B cell (primary cell): ENCODE measurements around the gene DDX10. TPM values are rescaled to one million over a fixed set of nuclear protein-coding genes. Genes with fewer than 3 reads are reported as not detected.

Source experiments
- ATAC-seq: fragments of 200-7000 bp; cut with Tn5 transposase; one replicate; pipeline ENCODE4 v1.10.0; 2021; ENCODE audit warnings: low read depth, mild to moderate bottlenecking, moderate number of reproducible peaks, moderate library complexity
- CTCF ChIA-PET: fragments of 350-600 bp; sonication (Branson Sonifier 250); formaldehyde crosslinking; loops from one replicate; lab custom pipeline; 2021; ENCODE audit warnings: antibody characterized with exemption, inconsistent platforms; lab: Charles Lee
- POLR2A ChIA-PET: fragments of 350-600 bp; sonication (Branson Sonifier 250); formaldehyde crosslinking; loops from one replicate; lab custom pipeline; 2021; ENCODE audit warnings: antibody characterized with exemption; lab: Charles Lee
- DNase-seq: peaks from one replicate; pipeline ENCODE4 v3.0.0; 2013
- H2AFZ ChIP-seq: 2 replicates; pipeline ENCODE4 v1.6.1; 2012; ENCODE audit warnings: mild to moderate bottlenecking, low read depth, low read length; ENCODE audit not compliant: insufficient read depth, poor library complexity, severe bottlenecking
- H3K27ac ChIP-seq, 2 donors: 1 replicate in 1 of 2; 2 replicates in 1 of 2; pipeline ENCODE4 v1.5.1; 2012 to 2013; ENCODE audit warnings: low read length in 2 of 2, mild to moderate bottlenecking in 2 of 2, moderate library complexity in 1 of 2
- H3K27me3 ChIP-seq, 4 experiments: fragments of 200-600 bp in 1 of 4; sonication (generic) in 1 of 4; replicated peaks in 1 of 4; 1 replicate in 2 of 4; 2 replicates in 2 of 4; pipeline versions ENCODE4 v1.6.1 to v1.7.0; 2013 to 2016; ENCODE audit warnings: low read length in 3 of 4, mild to moderate bottlenecking in 2 of 4, mixed read lengths in 1 of 4, moderate library complexity in 1 of 4; ENCODE audit not compliant: insufficient read depth in 4 of 4, control insufficient read depth in 3 of 4; ENCODE audit errors: control extremely low read depth in 1 of 4
- H3K36me3 ChIP-seq, 2 experiments: replicated peaks in 1 of 2; 1 replicate in 1 of 2; 2 replicates in 1 of 2; pipeline versions ENCODE4 v1.6.1 to v1.7.1; 2013; ENCODE audit warnings: low read length in 1 of 2; ENCODE audit not compliant: insufficient read depth in 2 of 2, control insufficient read depth in 1 of 2; ENCODE audit errors: control extremely low read depth in 1 of 2, extremely low read depth in 1 of 2
- H3K4me1 ChIP-seq, 2 donors: fragments of 200-600 bp in 1 of 2; sonication (generic) in 1 of 2; 1 replicate in 1 of 2; 2 replicates in 1 of 2; pipeline versions ENCODE4 v1.5.1 to v1.6.1; 2013 to 2017; ENCODE audit warnings: low read length in 2 of 2; ENCODE audit not compliant: control insufficient read depth in 2 of 2, insufficient read depth in 2 of 2
- H3K4me2 ChIP-seq: replicated peaks from 2 replicates; pipeline ENCODE3; 2012; ENCODE audit warnings: mild to moderate bottlenecking, low read depth, low read length; ENCODE audit not compliant: poor library complexity, severe bottlenecking
- H3K4me3 ChIP-seq, 5 experiments: fragments of 200-600 bp in 1 of 5; sonication (generic) in 1 of 5; 1 replicate in 3 of 5; 2 replicates in 2 of 5; pipeline versions ENCODE4 v1.5.1 to v1.7.0; 2011 to 2016; ENCODE audit warnings: low read length in 4 of 5, mild to moderate bottlenecking in 4 of 5, low read depth in 2 of 5, control low read depth in 1 of 5, moderate library complexity in 1 of 5; ENCODE audit not compliant: insufficient read depth in 1 of 5; ENCODE audit errors: control extremely low read depth in 1 of 5, extremely low read depth in 1 of 5
- H3K79me2 ChIP-seq: fragments of 200-600 bp; sonication (generic); one replicate; pipeline ENCODE4 v1.6.0; 2016; ENCODE audit warnings: low read length; ENCODE audit not compliant: control insufficient read depth, insufficient read depth
- H3K9ac ChIP-seq: fragments of 200-600 bp; sonication (generic); 2 replicates; pipeline ENCODE4 v1.6.1; 2017; ENCODE audit warnings: mild to moderate bottlenecking, low read length, moderate library complexity
- H3K9me3 ChIP-seq, 3 donors: one replicate each; pipeline versions ENCODE4 v1.6.1 to v1.7.1; 2013; ENCODE audit warnings: low read length in 2 of 3; ENCODE audit not compliant: control insufficient read depth in 2 of 3, insufficient read depth in 1 of 3; ENCODE audit errors: control extremely low read depth in 1 of 3
- H4K20me1 ChIP-seq: 2 replicates; pipeline ENCODE4 v1.6.0; 2012; ENCODE audit warnings: mild to moderate bottlenecking, low read length; ENCODE audit not compliant: insufficient read depth, control insufficient read depth, poor library complexity, severe bottlenecking
- H3K27ac Mint-ChIP-seq: one replicate; pipeline ENCODE4 v1.8.0; 2021; ENCODE audit warnings: mixed read lengths
- H3K27me3 Mint-ChIP-seq: one replicate; pipeline ENCODE4 v1.8.0; 2021; ENCODE audit warnings: mixed read lengths
- H3K4me1 Mint-ChIP-seq: one replicate; pipeline ENCODE4 v1.8.0; 2021; ENCODE audit warnings: mixed read lengths
- H3K4me3 Mint-ChIP-seq: one replicate; pipeline ENCODE4 v1.8.0; 2021; ENCODE audit warnings: mixed read lengths
- H3K9me3 Mint-ChIP-seq: one replicate; pipeline ENCODE4 v1.8.0; 2022; ENCODE audit warnings: mixed read lengths; ENCODE audit not compliant: insufficient read depth
- CTCF ChIP-seq: fragments of 200-600 bp; IDR thresholded peaks from one replicate; pipeline ENCODE4 v1.8.0; 2022; ENCODE audit warnings: antibody characterized with exemption, mild to moderate bottlenecking
- EZH2 ChIP-seq: IDR thresholded peaks from 2 replicates; pipeline ENCODE4 v1.6.1; 2012; ENCODE audit warnings: borderline replicate concordance, low read depth, mild to moderate bottlenecking, moderate library complexity, low read length; ENCODE audit not compliant: insufficient read depth, poor library complexity, severe bottlenecking
- WGBS: methylation state at CpG from one replicate; pipeline ENCODE4 v1.1.5; 2013; ENCODE audit warnings: missing lambda C conversion rate; ENCODE audit not compliant: insufficient coverage; 5-methylcytosine and 5-hydroxymethylcytosine counted together
- intact Hi-C: fragments of 100-400 bp; cut with micrococcal nuclease; formaldehyde crosslinking; loops from one replicate; pipeline ENCODE4 v1.10.0; 2022
- polyA plus RNA-seq: library from polyadenylated mRNA; depleted of rRNA; stranded (reverse); fragments of >200 nt; gene quantifications from 2 replicates; pipeline ENCODE4 v1.2.3, GENCODE V29; 2012
- total RNA-seq, 2 donors: library from RNA; stranded (reverse); fragments of 120-200 nt in 1 of 2; gene quantifications; 1 replicate in 1 of 2; 2 replicates in 1 of 2; pipeline versions ENCODE4 v1.2.3 to v1.2.4, GENCODE V29; 2013 to 2022

The DDX10 gene
- total and polyA plus RNA-seq, 2 donors (not counting 1 experiment from before 2014, with no cell fraction given), result 15.6 to 30.6 TPM

- Histone ChIP-seq H3K27ac (no peak overlapping the region), H3K27me3 (no peaks in the 10 kb centered on the region), H3K9ac (no peak overlapping the region), H3K79me2 (no peaks in the 10 kb centered on the region), H2AFZ (no peak overlapping the region), H3K36me3 (no peaks in the 10 kb centered on the region), H3K4me1 (no peaks in the 10 kb centered on the region), H3K9me3 (no peaks in the 10 kb centered on the region), H3K4me2 (no peak overlapping the region), H4K20me1 (no peaks in the 10 kb centered on the region), H3K4me3 (no peak overlapping the region)
- ChIA-PET POLR2A (no interaction called here), CTCF (no interaction called here)
- Mint-ChIP-seq H3K9me3 (no peaks in the 10 kb centered on the region), H3K4me3 (no peak overlapping the region), H3K4me1 (no peaks in the 10 kb centered on the region), H3K27me3 (no peaks in the 10 kb centered on the region), H3K27ac (no peak overlapping the region)
- DNase-seq (no peak), ATAC-seq (no peak)
- TF ChIP-seq CTCF (no peak), EZH2 (no peak)
- WGBS, result 100% methylated on average over 3 of the region's 6 CpGs
- intact Hi-C loops, result no loop called here
These were observed 305.5 kb downstream of the DDX10 start for GRCh38 chr11:108970221-108970991.

GRCh38 chr11:108973402-108974162, 308.7 kb downstream of the DDX10 start:
- Histone ChIP-seq H3K27me3 (no peaks in the 10 kb centered on the region), H3K4me3 (no peak overlapping the region), H3K4me1 (no peaks in the 10 kb centered on the region), H3K79me2 (no peaks in the 10 kb centered on the region), H2AFZ (no peak overlapping the region), H3K4me2 (no peak overlapping the region), H3K9me3 (no peaks in the 10 kb centered on the region), H3K36me3 (no peaks in the 10 kb centered on the region), H4K20me1 (no peaks in the 10 kb centered on the region), H3K9ac (no peak overlapping the region), H3K27ac (no peak overlapping the region)
- DNase-seq, result no peak
- Mint-ChIP-seq H3K27me3 (no peaks in the 10 kb centered on the region), H3K27ac (no peak overlapping the region), H3K4me1 (no peaks in the 10 kb centered on the region), H3K4me3 (no peak overlapping the region), H3K9me3 (no peaks in the 10 kb centered on the region)
- ATAC-seq, result no peak
- ChIA-PET CTCF (no interaction called here), POLR2A (no interaction called here)
- TF ChIP-seq CTCF (no peak), EZH2 (no peak)
- intact Hi-C loops, result no loop called here
- WGBS, result 96% methylated on average over 11 of the region's 12 CpGs
